Liver (tissue), 3 donors: ENCODE data around the gene KRTAP4-16.

Source experiments
- CTCF ChIP-seq: fragments of 150-350 bp; IDR thresholded peaks from 2 replicates; pipeline ENCODE4 v1.5.1; 2017; ENCODE audit warnings: improper control_type of control experiment, low read depth, low read length; ENCODE audit not compliant: missing input control
- GABPA ChIP-seq, 2 donors: IDR thresholded peaks in 1 of 2; conservative IDR thresholded peaks in 1 of 2; 2 replicates each; pipeline ENCODE4 v1.6.1; 2016; ENCODE audit warnings: antibody characterized with exemption in 2 of 2, mild to moderate bottlenecking in 1 of 2, moderate library complexity in 1 of 2
- SP1 ChIP-seq: IDR thresholded peaks from 2 replicates; pipeline ENCODE4 v1.6.1; 2018; ENCODE audit warnings: antibody characterized with exemption, mild to moderate bottlenecking
- TF ChIP-seq, protein P1 (sequence below): IDR thresholded peaks from 2 replicates; pipeline ENCODE4 v1.6.1; 2016; ENCODE audit warnings: antibody characterized with exemption
- TF ChIP-seq, protein P2 (sequence below): IDR thresholded peaks from 2 replicates; pipeline ENCODE4 v1.6.1; 2016; ENCODE audit warnings: antibody characterized with exemption
- donor health status: healthy.
- donor health status: healthy.

GRCh38 chr17:41144846-41145245, 42.8 kb upstream of the KRTAP4-16 start:
- TF ChIP-seq, protein P1, sequence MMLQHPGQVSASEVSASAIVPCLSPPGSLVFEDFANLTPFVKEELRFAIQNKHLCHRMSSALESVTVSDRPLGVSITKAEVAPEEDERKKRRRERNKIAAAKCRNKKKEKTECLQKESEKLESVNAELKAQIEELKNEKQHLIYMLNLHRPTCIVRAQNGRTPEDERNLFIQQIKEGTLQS, result no peak
- TF ChIP-seq CTCF (no peak), SP1 (no peak), GABPA (IDR thresholded peaks at IDR 0.05 in 1 of 2, conservative IDR thresholded peaks at IDR 0.05 in 1 of 2) (no peak)
- TF ChIP-seq, protein P2, sequence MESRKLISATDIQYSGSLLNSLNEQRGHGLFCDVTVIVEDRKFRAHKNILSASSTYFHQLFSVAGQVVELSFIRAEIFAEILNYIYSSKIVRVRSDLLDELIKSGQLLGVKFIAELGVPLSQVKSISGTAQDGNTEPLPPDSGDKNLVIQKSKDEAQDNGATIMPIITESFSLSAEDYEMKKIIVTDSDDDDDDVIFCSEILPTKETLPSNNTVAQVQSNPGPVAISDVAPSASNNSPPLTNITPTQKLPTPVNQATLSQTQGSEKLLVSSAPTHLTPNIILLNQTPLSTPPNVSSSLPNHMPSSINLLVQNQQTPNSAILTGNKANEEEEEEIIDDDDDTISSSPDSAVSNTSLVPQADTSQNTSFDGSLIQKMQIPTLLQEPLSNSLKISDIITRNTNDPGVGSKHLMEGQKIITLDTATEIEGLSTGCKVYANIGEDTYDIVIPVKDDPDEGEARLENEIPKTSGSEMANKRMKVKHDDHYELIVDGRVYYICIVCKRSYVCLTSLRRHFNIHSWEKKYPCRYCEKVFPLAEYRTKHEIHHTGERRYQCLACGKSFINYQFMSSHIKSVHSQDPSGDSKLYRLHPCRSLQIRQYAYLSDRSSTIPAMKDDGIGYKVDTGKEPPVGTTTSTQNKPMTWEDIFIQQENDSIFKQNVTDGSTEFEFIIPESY, result no peak
